GM06990 (cell line): ENCODE measurements around the gene RGS21.

Experiments
- DNase-seq: peaks from one replicate; pipeline ENCODE4 v3.0.0-alpha.2; 2011; ENCODE audit not compliant: insufficient read length; ENCODE audit errors: extremely low read depth
- H3K27me3 ChIP-seq: replicated peaks from 2 replicates; pipeline ENCODE4 v1.6.0; 2011; ENCODE audit warnings: low read length; ENCODE audit not compliant: control insufficient read depth, insufficient read depth
- H3K36me3 ChIP-seq: 2 replicates; pipeline ENCODE4 v1.5.1; 2011; ENCODE audit warnings: low read length; ENCODE audit not compliant: control insufficient read depth, insufficient read depth
- H3K4me3 ChIP-seq: replicated peaks from 2 replicates; pipeline ENCODE4 v1.5.1; 2011; ENCODE audit warnings: low read depth, mild to moderate bottlenecking, control low read depth, low read length
- TF ChIP-seq, protein P1 (sequence below): IDR thresholded peaks from 2 replicates; pipeline ENCODE4 v1.5.1; 2011; ENCODE audit warnings: low read length, control low read depth, mild to moderate bottlenecking, inconsistent platforms; ENCODE audit not compliant: insufficient read depth, poor library complexity, severe bottlenecking

RGS21 gene

DNA sequence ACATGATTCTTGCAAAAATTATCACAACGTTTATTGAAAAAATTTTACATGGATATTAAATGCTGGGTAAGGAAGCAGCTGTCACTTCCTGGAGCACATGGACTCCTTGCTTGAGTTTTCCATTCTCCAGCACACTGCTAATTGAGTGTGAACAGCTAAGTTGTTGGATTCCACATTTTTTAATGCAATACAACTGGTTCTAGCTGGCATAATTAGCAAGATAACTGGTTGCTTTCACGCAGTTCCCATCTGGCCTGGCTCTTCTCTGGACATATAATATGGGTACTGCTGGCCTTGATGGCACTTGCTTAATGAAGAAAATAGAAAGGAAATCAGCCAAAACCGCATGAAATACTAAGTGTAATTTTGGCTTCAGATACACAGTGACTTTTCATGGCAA lies 26.6 kb downstream of the RGS21 start:
- no peaks in the 10 kb centered on the region for H3K36me3 ChIP-seq
- DNase-seq: no peak
- H3K27me3 ChIP-seq: no peaks in the 10 kb centered on the region
- no peak overlapping the region for H3K4me3 ChIP-seq
- TF ChIP-seq, protein P1, sequence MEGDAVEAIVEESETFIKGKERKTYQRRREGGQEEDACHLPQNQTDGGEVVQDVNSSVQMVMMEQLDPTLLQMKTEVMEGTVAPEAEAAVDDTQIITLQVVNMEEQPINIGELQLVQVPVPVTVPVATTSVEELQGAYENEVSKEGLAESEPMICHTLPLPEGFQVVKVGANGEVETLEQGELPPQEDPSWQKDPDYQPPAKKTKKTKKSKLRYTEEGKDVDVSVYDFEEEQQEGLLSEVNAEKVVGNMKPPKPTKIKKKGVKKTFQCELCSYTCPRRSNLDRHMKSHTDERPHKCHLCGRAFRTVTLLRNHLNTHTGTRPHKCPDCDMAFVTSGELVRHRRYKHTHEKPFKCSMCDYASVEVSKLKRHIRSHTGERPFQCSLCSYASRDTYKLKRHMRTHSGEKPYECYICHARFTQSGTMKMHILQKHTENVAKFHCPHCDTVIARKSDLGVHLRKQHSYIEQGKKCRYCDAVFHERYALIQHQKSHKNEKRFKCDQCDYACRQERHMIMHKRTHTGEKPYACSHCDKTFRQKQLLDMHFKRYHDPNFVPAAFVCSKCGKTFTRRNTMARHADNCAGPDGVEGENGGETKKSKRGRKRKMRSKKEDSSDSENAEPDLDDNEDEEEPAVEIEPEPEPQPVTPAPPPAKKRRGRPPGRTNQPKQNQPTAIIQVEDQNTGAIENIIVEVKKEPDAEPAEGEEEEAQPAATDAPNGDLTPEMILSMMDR: no peak

- DNase-seq: no peak
- H3K27me3 ChIP-seq: no peaks in the 10 kb centered on the region; the same call in 1 of the 2 replicates
These were observed 32.5 kb downstream of the RGS21 start for GRCh38 chr1:192349314-192349713.

DNA sequence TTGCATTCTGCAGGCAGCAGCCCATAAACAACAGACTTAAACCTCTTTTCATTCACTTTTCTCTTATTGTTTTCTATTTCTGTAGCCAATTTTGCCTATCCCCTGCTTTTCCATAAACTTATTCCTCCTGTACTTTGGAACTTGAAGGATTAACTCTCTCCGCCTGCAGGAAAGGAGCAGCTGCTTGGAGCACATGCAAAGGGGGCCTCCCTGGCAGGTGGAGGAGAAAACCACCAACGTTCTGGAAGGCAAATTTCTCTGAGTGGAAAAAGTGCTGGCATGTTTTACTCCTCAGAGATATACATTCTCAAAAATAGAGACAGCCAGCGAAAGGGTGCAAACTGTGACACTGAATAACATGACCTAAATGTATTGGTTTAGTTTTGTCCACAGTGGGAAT lies 33.6 kb downstream of the RGS21 start:
- DNase-seq: no peak
- no peaks in the 10 kb centered on the region for H3K36me3 ChIP-seq
- H3K27me3 ChIP-seq: no peaks in the 10 kb centered on the region; the same call in 1 of the 2 replicates
- TF ChIP-seq, protein P1: no peak
- no peak overlapping the region for H3K4me3 ChIP-seq

More at GRCh38 chr1:192349314-192349713, 32.5 kb downstream of the RGS21 start:
- TF ChIP-seq, protein P1: no peak
- H3K36me3 ChIP-seq: no peaks in the 10 kb centered on the region
- H3K4me3 ChIP-seq: no peak overlapping the region

DNA sequence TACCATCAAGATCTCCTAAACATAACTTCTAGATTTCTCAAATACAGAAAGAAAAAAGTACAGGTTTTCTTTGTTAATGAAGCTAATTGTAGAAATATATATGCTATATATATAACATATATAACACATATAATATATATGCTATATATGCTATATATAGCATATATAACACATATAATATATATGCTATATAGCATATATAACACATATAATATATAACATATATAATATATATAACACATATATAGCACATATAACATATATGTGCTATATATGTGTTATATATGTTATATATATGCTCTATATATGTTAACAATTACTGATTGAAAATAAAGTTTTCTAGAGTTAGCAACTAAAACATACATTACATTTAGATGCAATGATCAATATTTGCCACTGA lies 34.8 kb downstream of the RGS21 start:
- Histone ChIP-seq H3K36me3 (no peaks in the 10 kb centered on the region), H3K27me3 (no peaks in the 10 kb centered on the region; the same call in 1 of the 2 replicates), H3K4me3 (no peak overlapping the region)
- TF ChIP-seq, protein P1: no peak
- DNase-seq: no peak

GRCh38 chr1:192357924-192358323 lies 41.1 kb downstream of the RGS21 start:
- Histone ChIP-seq H3K36me3 (no peaks in the 10 kb centered on the region), H3K4me3 (no peak overlapping the region), H3K27me3 (no peaks in the 10 kb centered on the region)
- no peak for DNase-seq
- TF ChIP-seq, protein P1: no peak

- DNase-seq: no peak
- Histone ChIP-seq H3K36me3 (no peaks in the 10 kb centered on the region), H3K27me3 (no peaks in the 10 kb centered on the region), H3K4me3 (no peak overlapping the region)
- TF ChIP-seq, protein P1: no peak
These were observed 41.6 kb downstream of the RGS21 start for GRCh38 chr1:192358402-192358801.
